Activated T-helper 1 cell treated with anti-CD3 and anti-CD28 coated beads, Interleukin-12 subunit alpha, Interleukin-12 subunit beta, Interleukin-2, Interleukin-4 antibody, amounts not matched to agents 30 ng/mL and 10 ng/mL and 1 ng/mL, durations not matched to agents 14 hours and 24 hours and 36 hours (primary cell): Measurements from ENCODE around the gene SLC28A1. TPM values are rescaled to one million over a fixed set of nuclear protein-coding genes. Genes with fewer than 3 reads are reported as not detected.

ENCODE experiments used
- DNase-seq: peaks from one replicate; pipeline ENCODE4 v3.0.0; 2021; ENCODE audit warnings: low spot score
- H3K27ac Mint-ChIP-seq: one replicate; pipeline ENCODE4 v1.8.0; 2021; ENCODE audit warnings: mild to moderate bottlenecking, mixed read lengths
- H3K27me3 Mint-ChIP-seq: one replicate; pipeline ENCODE4 v1.8.0; 2022; ENCODE audit warnings: mild to moderate bottlenecking, moderate library complexity, mixed read lengths; ENCODE audit not compliant: insufficient read depth
- H3K36me3 Mint-ChIP-seq: one replicate; pipeline ENCODE4 v1.8.0; 2021; ENCODE audit warnings: low read depth, mixed read lengths
- H3K4me1 Mint-ChIP-seq: one replicate; pipeline ENCODE4 v1.8.0; 2021; ENCODE audit warnings: low read depth, mixed read lengths
- H3K4me3 Mint-ChIP-seq: one replicate; pipeline ENCODE4 v1.8.0; 2021; ENCODE audit warnings: mild to moderate bottlenecking, moderate library complexity, mixed read lengths
- H3K9me3 Mint-ChIP-seq: one replicate; pipeline ENCODE4 v1.8.0; 2021; ENCODE audit warnings: mixed read lengths
- intact Hi-C: fragments of 100-400 bp; cut with micrococcal nuclease; formaldehyde crosslinking; loops from one replicate; pipeline ENCODE4 v1.15.1; 2024
- total RNA-seq: library from RNA; stranded (reverse); gene quantifications from 2 replicates; pipeline ENCODE4 v1.2.3, GENCODE V29; 2022

Gene SLC28A1
- total RNA-seq, 1 donor from 2014 or later: not detected

DNA sequence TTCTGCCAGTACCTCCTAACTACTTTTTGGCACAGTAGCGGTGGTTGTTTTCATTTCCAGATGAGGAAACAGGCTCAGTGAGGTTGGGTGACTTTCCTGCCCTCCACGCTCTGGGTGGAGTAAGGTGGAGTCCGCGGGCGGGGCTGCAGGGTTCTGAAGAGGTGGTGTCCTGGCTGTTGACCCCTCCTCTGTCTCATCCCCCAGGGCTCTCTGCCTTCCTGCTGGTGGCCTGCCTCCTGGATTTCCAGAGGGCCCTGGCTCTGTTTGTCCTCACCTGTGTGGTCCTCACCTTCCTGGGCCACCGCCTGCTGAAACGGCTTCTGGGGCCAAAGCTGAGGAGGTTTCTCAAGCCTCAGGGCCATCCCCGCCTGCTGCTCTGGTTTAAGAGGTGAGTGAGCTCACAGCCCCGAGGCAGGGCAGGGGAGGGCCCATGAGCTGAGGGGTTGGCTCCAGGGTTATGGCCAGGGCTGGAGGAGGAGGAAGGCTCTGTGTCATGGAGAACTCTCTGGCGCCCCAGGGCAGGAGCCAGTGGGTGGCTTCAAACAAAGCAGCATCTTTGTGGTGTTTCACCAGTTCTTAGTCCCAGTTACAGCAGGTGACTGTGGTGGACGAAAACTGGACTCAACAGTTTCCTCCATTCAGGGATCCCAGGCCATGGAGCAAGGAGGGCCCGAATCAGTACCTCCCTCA is 10.4 kb downstream of the SLC28A1 start:
- H3K9me3 Mint-ChIP-seq: no peaks in the 10 kb centered on the region
- DNase-seq: no peak
- intact Hi-C loops: no loop called here
- H3K4me3 Mint-ChIP-seq: no peak overlapping the region
- peaks cover 10% of the 10 kb centered on the region for H3K27me3 Mint-ChIP-seq
- no peak overlapping the region for H3K27ac Mint-ChIP-seq
- no peaks in the 10 kb centered on the region for H3K4me1 Mint-ChIP-seq
- H3K36me3 Mint-ChIP-seq: no peaks in the 10 kb centered on the region

DNA sequence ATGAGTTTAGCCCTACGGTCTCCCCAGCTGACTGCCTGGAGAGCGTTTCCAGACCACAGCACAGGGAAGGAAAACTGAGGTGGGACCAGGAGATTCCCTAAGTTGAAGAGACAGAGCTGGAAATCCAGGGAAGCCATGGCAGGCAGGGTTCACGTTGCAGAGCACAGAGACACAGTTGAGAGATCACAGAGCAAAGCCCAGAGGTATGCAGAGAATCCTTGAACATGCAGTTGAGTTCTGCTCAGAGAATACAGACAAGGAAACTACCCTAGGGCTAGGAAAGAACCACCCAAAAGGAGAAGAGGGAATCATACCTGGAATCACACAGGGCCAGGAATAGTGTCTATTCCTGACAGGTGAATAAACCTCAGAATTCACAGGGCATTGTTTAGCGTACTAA is 14.3 kb downstream of the SLC28A1 start:
- no peak overlapping the region for H3K4me3 Mint-ChIP-seq
- intact Hi-C loops: no loop called here
- H3K4me1 Mint-ChIP-seq: no peaks in the 10 kb centered on the region
- DNase-seq: no peak
- H3K9me3 Mint-ChIP-seq: no peaks in the 10 kb centered on the region
- H3K36me3 Mint-ChIP-seq: no peaks in the 10 kb centered on the region
- peaks cover 10% of the 10 kb centered on the region for H3K27me3 Mint-ChIP-seq
- no peak overlapping the region for H3K27ac Mint-ChIP-seq

DNA sequence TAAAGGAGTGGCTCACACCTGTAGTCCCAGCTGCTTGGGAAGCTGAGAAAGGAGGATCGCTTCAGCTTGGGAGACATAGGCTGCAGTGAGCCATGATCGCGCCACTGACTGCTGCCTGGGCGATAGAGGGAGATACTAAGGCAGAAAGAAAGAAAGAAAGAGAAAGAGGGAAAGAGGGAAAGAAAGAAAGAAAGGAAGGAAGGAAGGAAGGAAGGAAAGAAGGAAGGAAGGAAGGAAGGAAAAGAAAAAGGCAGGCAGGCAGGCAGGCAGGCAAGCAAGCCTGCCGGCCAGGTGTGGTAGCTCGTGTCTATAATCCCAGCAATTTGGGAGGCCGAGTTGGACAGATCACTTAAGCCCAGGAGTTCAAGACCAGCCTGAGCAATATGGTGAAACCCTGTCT is 15.3 kb downstream of the SLC28A1 start:
- no peaks in the 10 kb centered on the region for H3K4me1 Mint-ChIP-seq
- no peaks in the 10 kb centered on the region for H3K9me3 Mint-ChIP-seq
- no peak overlapping the region for H3K4me3 Mint-ChIP-seq
- peaks cover 10% of the 10 kb centered on the region for H3K27me3 Mint-ChIP-seq
- DNase-seq: no peak
- H3K36me3 Mint-ChIP-seq: no peaks in the 10 kb centered on the region
- intact Hi-C loops: no loop called here
- H3K27ac Mint-ChIP-seq: no peak overlapping the region

DNA sequence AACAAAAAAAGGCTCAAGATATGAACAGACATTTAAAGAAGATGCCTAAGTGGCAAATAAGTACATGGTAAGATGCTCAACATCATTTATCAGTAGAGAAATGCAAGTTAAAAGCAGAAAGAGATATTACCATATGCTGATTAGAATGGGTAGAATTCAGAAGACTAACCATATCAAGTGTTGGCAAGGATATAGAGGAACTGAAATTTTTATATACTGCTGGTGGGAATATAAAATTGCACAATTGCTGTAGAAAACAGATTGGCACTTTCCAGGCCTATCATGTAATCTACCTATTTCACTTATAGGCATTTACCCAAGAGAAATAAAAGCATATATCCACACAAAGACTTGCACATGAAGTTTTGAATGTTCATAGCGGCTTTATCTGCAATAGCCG is 17.1 kb downstream of the SLC28A1 start:
- Mint-ChIP-seq H3K4me3 (no peak overlapping the region), H3K9me3 (no peaks in the 10 kb centered on the region), H3K27ac (no peak overlapping the region), H3K27me3 (peaks cover 10% of the 10 kb centered on the region), H3K36me3 (no peaks in the 10 kb centered on the region), H3K4me1 (no peaks in the 10 kb centered on the region)
- DNase-seq: no peak
- intact Hi-C loops: no loop called here

DNA sequence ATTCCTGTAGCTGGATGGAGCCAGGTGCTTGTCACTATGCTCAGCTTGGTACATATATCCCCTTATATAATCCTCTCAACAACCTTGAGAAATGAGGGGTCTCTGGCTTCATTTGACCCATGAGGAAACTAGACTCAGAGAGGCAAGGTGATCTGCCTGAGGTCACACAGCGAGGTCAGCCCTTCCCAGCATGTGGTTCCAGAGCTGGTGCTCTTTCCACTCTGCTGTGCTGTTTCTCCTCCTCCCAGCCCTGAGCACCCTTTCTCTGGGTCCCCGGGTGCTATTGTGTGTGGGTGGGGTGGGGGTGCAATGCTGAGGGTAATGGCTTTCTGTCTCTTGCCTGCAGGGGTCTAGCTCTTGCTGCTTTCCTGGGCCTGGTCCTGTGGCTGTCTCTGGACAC is 19.3 kb downstream of the SLC28A1 start:
- Mint-ChIP-seq H3K4me3 (no peak overlapping the region), H3K27me3 (peaks cover 4% of the 10 kb centered on the region), H3K36me3 (no peaks in the 10 kb centered on the region), H3K27ac (no peak overlapping the region), H3K4me1 (no peaks in the 10 kb centered on the region), H3K9me3 (no peaks in the 10 kb centered on the region)
- intact Hi-C loops: no loop called here
- no peak for DNase-seq

DNA sequence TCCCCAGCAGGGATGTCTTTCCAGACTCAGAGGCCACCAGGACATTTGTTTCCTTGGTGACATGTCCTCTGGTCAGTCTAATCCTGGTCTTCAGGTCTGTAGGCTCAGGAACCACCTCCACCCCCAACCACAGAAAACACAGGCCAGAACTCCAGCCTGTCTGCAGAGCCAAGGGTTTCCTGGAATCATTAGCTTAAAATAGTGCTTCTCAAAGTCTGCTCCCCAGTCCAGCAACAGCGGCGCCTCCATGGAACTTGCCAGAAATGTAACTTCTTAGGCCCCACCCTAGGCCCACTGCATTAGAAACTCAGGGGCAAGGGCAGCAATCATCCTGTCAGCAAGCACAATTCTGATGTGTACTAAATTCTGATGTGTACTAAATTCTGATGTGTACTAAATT is 20.0 kb downstream of the SLC28A1 start:
- no peak for DNase-seq
- Mint-ChIP-seq H3K4me3 (no peak overlapping the region), H3K27ac (no peak overlapping the region)

DNA sequence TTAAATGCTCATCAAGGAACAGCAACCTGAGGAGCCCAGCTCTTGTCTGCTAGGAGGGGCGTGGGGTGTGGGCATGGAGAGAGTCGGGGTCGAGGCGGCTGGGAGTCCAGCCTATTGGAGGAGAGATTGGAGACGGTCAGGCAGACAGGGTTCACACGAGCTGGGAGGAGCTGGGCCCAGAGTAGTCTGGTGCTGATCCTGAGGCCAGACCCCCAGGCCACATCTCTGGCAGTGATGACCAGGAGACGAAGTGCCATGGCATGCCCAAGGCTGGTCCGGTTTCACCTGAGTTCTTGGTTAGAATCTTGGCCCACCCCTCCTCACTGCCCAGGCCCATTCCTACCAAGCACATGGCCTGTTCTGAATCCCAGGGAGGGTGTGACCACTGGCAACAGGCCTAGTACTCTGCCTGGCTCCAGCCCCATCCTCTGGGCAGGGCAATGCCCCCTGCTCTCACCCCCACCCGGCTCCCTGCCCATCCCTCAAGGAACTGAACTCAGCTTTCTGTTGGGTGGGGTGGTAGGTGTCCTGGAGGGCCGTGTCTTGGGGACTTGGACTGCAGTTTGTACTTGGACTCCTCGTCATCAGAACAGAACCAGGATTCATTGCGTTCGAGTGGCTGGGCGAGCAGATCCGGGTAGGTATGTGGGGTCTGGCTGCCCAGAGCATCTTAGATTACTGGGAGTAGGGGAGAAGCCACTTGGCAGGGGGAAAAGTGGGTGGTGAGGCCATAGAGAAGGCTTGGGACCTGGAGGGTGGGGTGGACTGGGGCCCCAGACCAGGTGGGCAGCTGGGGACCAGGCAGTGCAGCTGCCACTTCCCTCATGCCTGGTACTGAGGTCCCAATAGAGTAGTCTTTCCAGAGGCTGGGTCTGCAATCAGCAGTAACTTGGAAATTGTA is 20.8 kb downstream of the SLC28A1 start:
- DNase-seq: no peak
- no peaks in the 10 kb centered on the region for H3K9me3 Mint-ChIP-seq
- H3K27me3 Mint-ChIP-seq: no peaks in the 10 kb centered on the region
- H3K36me3 Mint-ChIP-seq: no peaks in the 10 kb centered on the region
- intact Hi-C loops: no loop called here
- no peak overlapping the region for H3K27ac Mint-ChIP-seq
- H3K4me3 Mint-ChIP-seq: no peak overlapping the region
- no peaks in the 10 kb centered on the region for H3K4me1 Mint-ChIP-seq

More for the DNA sequence above, 20.0 kb downstream of the SLC28A1 start:
- intact Hi-C loops: no loop called here
- H3K36me3 Mint-ChIP-seq: no peaks in the 10 kb centered on the region
- H3K9me3 Mint-ChIP-seq: no peaks in the 10 kb centered on the region
- no peaks in the 10 kb centered on the region for H3K4me1 Mint-ChIP-seq
- H3K27me3 Mint-ChIP-seq: peaks cover 3% of the 10 kb centered on the region

DNA sequence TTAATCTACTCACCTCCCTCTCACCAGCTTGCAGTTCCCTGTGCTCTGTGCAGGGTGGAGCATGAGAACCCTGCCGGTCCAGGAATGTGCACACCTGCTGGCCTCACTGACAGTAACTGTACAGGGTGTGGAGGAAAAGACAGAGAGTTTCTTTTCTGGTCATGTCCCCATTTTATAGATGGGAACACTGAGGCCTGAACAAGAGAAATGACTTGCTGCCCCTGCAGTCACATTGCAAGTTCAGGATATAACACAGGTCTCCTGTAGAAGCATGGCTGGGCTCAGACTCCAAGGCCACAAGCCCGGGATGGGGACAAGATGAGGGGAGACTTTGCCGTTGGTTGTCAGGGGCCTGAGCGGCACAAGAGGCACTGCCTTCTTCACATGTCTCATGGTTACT is 23.3 kb downstream of the SLC28A1 start:
- H3K4me3 Mint-ChIP-seq: no peak overlapping the region
- peaks cover 7% of the 10 kb centered on the region for H3K4me1 Mint-ChIP-seq
- no peak for DNase-seq
- H3K27ac Mint-ChIP-seq: no peak overlapping the region
- intact Hi-C loops: no loop called here
- no peaks in the 10 kb centered on the region for H3K9me3 Mint-ChIP-seq
- H3K36me3 Mint-ChIP-seq: no peaks in the 10 kb centered on the region
- H3K27me3 Mint-ChIP-seq: no peaks in the 10 kb centered on the region

DNA sequence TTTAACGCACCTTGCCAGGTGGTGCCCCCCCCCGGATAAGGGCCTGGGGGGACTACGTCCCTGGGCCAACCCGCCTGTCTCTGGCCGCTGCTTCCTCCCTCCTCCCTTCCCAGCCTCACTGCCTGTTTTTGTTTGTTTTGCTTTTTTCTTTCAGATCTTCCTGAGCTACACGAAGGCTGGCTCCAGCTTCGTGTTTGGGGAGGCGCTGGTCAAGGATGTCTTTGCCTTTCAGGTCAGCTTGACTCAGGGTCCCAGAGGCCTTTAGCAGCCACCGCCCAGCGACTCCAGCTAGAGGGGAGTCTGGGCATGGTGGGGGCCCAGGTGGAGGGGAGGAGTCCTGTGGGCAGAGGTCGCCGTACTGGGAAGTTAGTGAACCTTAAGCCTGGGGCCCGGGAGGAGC is 24.1 kb downstream of the SLC28A1 start:
- no peak for DNase-seq
- Mint-ChIP-seq H3K4me1 (peaks cover 9% of the 10 kb centered on the region), H3K4me3 (no peak overlapping the region), H3K36me3 (no peaks in the 10 kb centered on the region), H3K27ac (no peak overlapping the region), H3K27me3 (no peaks in the 10 kb centered on the region), H3K9me3 (no peaks in the 10 kb centered on the region)
- intact Hi-C loops: no loop called here

DNA sequence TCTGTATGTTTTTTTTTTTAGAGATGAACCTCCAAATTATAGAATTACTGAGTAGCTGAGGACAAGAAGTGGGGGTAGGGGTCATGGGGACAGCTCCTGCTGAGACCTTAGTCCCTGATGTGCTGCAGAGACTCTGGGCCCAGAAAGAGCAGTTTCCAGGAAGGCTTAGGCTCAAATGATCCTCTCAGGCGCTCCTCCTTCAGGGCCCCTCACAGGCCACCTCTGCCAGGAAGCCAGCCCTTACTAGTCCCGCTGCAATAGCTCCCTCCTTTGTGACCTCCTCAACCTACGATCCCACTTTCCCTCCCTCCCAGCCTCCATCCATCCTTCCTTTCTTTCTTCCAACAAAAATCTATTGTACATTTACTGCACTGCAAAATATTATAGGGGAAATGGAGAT is 24.6 kb downstream of the SLC28A1 start:
- Mint-ChIP-seq H3K27ac (no peak overlapping the region), H3K4me1 (peaks cover 9% of the 10 kb centered on the region), H3K36me3 (no peaks in the 10 kb centered on the region), H3K4me3 (no peak overlapping the region), H3K27me3 (no peaks in the 10 kb centered on the region), H3K9me3 (no peaks in the 10 kb centered on the region)
- intact Hi-C loops: no loop called here
- no peak for DNase-seq

DNA sequence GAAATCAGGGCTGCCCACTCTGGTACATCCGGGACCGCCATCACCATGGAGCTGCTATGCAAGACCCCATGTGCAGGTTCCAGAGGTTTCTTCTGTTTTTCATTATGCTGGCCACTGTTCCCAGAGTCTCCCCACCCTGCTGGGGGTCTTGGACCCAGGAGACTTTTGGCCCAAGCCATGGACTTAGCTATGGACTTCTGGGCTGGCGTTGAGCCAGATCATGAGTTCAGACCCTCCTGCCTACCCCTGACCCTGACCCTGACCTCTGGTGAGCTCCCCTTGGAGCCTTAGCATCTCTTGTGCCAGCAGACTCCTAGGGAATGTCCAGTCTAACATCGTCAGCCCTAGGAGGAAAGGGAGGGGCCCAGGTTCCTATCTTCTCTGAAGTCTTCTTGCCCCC is 25.3 kb downstream of the SLC28A1 start:
- peaks cover 14% of the 10 kb centered on the region for H3K4me1 Mint-ChIP-seq
- no peaks in the 10 kb centered on the region for H3K9me3 Mint-ChIP-seq
- no peak overlapping the region for H3K4me3 Mint-ChIP-seq
- no peak overlapping the region for H3K27ac Mint-ChIP-seq
- no peak for DNase-seq
- H3K27me3 Mint-ChIP-seq: no peaks in the 10 kb centered on the region
- intact Hi-C loops: no loop called here
- H3K36me3 Mint-ChIP-seq: peaks cover under 1% of the 10 kb centered on the region

DNA sequence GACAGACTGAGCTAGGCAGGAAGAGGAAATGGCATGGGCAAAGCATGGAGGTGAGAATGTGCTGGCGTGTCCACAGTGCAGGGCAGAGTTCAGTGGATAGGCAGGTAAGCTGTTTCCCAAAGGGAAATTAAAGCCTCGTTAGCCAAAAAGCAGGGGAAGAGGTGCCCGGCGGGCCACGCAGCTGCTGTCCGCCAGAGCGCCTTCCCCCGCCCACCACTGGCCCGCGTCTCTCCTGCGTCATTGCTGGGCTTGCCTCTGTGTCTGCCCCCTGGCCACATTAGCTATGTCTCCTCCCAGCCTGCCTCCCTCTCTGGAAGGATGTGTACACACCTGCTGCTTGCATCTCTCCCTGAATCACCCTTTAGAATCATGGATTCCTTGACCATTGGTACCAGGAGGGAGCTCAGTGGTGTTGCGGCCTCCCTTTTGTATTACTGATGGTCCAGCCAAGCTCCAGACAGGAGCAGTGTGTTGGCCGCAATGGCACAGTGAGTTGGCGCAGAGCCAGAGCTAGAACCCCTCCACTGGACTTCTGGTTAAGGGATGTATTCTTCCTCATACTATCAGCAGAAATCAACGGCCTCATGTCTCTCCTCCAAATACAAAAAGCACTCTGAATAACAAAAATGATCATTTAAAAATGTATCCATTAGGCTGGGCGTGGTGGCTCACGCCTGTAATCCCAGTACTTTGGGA is 26.6 kb downstream of the SLC28A1 start:
- no peak for DNase-seq
- Mint-ChIP-seq H3K36me3 (peaks cover 2% of the 10 kb centered on the region), H3K27ac (no peak overlapping the region), H3K27me3 (no peaks in the 10 kb centered on the region), H3K9me3 (no peaks in the 10 kb centered on the region), H3K4me1 (peaks cover 24% of the 10 kb centered on the region), H3K4me3 (no peak overlapping the region)
- intact Hi-C loops: no loop called here
